Measurements from ENCODE around the gene NTSR2. TPM values are rescaled to one million over a fixed set of nuclear protein-coding genes. Genes with fewer than 3 reads are reported as not detected.

NTSR2 gene
- total RNA-seq, 1 donor from 2014 or later: not detected

GRCh38 chr2:11628675-11629074, 41.3 kb downstream of the NTSR2 start:
- no peak for DNase-seq (ENCODE audit: low spot score)

DNA sequence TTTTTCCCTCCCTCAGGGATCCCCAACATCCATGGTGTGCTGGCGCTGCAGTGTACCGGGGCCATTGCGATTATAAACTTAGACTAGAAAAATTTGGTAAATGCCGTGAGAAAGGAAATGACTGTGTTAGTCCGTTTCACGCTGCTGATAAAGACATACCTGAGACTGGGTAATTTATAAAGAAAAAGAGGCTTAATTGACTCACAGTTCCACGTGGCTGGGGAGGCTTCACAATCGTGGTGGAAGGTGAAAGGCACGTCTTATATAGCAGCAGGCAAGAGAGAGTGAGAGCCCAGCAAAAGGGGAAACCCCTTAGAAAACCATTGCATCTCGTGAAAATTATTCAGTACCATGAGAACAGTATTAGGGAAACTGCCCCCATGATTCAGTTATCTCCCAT, 44.3 kb downstream of the NTSR2 start:
- DNase-seq (ENCODE audit: low spot score): no peak

DNA sequence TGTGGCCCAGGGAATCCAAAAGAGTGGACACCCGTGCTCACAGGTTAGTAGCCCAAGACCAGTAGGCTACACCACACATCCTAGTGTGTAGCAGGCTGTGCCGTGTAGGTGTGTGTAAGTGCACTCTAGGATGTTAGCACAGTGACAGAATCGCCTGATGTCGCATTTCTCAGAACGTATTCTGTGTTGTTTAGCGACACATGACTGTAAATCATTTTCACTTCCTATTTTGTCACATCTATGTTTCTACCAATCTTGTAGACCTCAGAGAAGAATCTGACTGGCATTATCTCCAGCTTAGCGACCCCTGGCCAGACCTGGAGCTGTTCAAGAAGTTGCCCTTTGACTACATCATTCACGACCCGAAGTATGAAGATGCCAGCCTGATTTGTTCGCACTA, 45.1 kb downstream of the NTSR2 start:
- DNase-seq (ENCODE audit: low spot score): no peak

GRCh38 chr2:11622611-11623010, 47.4 kb downstream of the NTSR2 start:
- no peak for DNase-seq (ENCODE audit: low spot score)

DNA sequence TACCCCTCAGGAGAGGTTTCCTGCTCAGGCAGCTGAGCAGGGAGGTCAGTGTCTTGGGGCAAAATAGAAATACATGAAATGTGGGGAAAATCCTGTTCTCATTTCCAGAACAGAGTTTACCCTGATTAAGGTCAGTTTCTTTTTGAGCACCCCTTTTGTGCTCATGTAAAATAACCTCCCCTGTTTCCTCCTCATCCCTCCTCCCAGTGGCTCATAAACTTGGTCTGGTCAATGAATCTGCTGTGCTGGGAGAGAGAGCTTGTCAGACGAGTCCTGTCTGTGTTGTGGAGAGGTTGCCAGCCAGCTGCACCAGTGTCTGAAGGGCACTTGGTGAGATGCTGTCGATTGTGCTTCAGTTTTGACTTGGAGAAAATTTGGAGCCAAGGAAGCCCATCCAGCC, 48.6 kb downstream of the NTSR2 start:
- DNase-seq (ENCODE audit: low spot score): no peak

- DNase-seq (ENCODE audit: low spot score): no peak
Measured at GRCh38 chr2:11618708-11619062, 51.3 kb downstream of the NTSR2 start.

DNA sequence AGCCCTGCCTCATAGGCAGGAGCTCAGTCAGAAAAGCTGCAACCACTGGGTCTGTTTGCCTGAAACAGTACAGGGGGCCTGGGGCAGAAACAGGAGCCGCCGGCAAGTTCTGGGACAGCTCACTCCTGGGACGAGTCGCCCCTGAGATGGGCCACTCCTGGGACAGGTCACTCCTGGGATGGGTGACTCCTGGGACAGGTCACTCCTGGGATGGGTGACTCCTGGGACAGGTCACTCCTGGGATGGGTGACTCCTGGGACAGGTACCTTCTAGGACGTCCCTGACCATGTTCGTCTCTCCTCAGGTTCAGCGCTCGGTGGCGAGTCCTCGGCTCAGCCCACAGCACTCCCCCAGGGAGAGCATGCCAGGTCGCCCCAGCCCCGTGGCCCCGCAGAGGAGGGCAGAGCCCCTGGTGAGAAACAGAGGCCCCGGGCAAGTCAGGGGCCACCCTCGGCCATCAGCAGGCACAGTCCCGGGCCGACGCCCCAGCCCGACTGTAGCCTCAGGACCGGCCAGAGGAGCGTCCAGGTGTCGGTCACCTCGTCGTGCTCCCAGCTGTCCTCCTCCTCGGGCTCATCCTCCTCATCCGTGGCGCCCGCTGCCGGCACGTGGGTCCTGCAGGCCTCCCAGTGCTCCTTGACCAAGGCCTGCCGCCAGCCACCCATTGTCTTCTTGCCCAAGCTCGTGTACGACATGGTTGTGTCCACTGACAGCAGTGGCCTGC, 51.8 kb downstream of the NTSR2 start:
- DNase-seq (ENCODE audit: low spot score): no peak

DNA sequence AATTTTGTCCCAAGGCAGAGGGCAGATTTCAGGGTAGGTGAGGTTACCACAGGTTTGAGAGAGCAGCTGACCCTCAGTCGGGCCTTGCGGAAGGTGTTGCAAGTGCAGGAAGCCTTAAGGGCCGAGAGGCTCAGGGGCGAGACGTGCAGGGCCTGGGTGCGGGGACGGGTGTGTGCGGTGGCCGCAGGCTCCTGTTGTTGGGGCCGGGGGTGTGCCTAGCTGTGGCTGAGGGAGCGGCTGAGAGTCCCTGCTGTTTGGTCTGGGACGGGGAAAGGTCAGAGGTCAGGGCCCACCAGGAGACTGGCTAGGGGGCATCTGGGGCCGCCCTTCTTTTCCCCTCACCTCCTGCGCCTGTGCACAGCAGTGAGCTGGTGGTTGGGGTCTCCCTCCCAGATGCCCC, 52.5 kb downstream of the NTSR2 start:
- no peak for DNase-seq (ENCODE audit: low spot score)

GRCh38 chr2:11616851-11617415, 53.1 kb downstream of the NTSR2 start:
- no peak for DNase-seq (ENCODE audit: low spot score)

DNA sequence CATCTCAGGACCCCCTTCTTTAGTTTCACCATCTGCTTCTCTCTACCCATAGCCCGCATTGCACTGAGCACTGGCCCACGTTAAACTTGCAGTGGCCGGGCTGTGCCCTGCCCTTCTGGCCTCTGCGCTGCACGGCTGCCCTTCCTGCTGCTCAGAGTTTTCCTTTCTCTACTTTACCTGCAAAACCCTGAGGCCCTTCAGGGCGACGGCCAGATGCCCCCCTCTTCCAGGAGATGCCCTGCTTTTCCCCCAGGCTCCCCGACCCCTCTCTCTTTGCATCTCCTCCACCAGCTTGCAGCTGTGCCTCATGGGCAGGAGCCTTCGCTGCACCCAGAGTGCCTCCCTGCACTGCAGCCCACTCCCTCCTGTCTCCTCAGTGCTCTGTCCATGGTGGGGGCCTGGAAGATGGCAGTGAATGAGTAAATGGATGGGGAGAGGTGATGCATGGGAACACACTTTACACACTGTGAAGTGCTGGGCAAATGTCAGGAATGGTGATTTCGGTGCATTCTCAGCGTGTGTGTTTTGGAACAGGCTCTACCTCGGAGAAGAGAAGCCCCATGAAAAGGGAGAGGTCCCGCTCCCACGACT, 53.8 kb downstream of the NTSR2 start:
- DNase-seq (ENCODE audit: low spot score): no peak

GRCh38 chr2:11615209-11615608, 54.8 kb downstream of the NTSR2 start:
- no peak for DNase-seq (ENCODE audit: low spot score)

DNA sequence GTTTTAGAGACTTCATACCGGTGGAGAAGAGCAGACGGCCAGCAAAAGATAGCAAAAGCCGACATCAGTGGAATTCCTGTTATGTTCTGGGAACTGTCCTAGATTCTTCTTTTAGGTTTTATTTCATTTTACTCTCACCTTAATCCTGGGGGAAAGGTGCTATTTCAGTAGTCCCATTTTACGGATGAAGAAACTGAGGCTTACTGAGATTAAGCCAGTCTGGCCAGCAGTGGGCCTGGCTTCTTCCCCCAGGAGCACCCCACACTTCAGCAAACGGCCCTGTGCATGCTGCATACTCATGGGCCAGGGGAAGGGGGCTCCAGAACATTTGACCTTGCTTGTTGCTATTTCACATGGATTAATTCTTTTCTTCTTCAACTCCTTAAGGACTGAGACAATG, 56.7 kb downstream of the NTSR2 start:
- DNase-seq (ENCODE audit: low spot score): no peak

DNA sequence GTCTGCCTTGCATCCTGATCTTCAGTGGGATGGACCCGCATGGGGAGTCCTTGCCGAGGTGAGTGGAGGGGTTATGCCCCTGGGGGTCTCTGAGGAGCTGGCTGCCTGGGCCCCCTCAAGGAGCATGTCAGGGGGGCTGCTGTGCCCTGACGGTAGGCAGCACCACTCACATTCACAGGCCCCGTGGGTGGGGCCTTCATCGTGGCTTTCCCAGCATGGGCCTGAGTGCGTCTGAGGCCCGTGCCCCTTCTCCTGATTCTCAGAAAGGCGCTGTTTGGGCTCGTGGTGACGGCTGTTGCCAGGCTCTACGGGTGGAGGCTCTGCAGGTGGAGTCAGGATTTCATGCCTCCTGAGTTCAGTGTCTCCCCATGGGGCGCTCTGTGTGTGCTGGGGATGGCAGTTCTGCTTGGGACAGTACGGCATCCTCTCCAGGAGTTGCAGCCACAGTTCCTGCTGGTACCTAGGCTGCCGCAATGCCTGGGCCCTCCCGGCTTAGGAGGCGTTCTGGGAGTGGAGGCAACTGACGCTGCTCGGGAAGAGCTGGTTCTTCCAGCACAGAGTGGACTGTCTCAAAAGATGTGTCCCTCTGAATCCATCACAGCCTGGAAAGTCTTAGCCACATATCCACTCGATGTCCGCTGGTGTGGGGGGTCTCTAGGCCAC, 57.3 kb downstream of the NTSR2 start:
- no peak for DNase-seq (ENCODE audit: low spot score)

DNA sequence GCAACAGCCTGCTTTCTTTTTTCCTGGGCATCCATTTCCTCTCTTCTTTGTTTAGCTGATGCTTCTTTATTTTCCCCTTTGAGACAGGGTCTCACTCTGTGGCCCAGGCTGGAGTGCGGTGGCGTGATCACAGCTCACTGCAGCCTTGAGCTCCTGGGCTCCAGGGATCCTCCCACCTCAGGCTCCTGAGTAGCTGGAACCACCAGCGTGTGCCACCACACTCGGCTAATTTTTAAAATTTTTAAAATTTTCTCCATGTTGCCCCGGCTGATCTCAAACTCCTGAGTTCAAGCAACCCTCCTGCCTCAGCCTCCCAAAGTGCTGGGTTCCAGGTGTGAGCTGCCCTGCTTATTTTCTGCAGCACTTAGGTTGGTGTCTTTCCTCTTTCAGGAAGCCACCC, 58.7 kb downstream of the NTSR2 start:
- no peak for DNase-seq (ENCODE audit: low spot score)

- no peak for DNase-seq (ENCODE audit: low spot score)
Measured at GRCh38 chr2:11610624-11611242, 59.3 kb downstream of the NTSR2 start.

Other genes with a start within 250 kb of the NTSR2 start
- gene E2F6, start 204.0 kb downstream of the NTSR2 start, total RNA-seq: 13.4 TPM
- gene GREB1, start 136.2 kb downstream of the NTSR2 start, total RNA-seq: 5.1 TPM
- 32.3 TPM for gene LPIN1, start 76.4 kb upstream of the NTSR2 start, total RNA-seq